ENCODE data around the gene TBC1D25.

Gene TBC1D25

GRCh38 chrX:48597353-48598264 lies 58.1 kb downstream of the TBC1D25 start, which contains the start of gene WDR13:
Gene WDR13 (plus strand): TSS chrX:48597492. CDS start chrX:48597997, 505 bp downstream.
- Histone ChIP-seq H3K9ac (ENCODE audit: low read length) (peak within 1 kb of the TSS; percentile 98), H3K27me3 (ENCODE audit: insufficient read depth, low read length) (no peaks in the 10 kb centered on the region), H3K4me2 (ENCODE audit: low read length) (peak within 1 kb of the TSS; percentile 83), H3K79me2 (ENCODE audit: insufficient read depth, low read length) (no peaks in the 10 kb centered on the region), H3K4me1 (ENCODE audit: insufficient read depth, low read length, severe bottlenecking) (peaks cover 7% of the 10 kb centered on the region), H3K27ac (ENCODE audit: low read depth, low read length, poor library complexity, severe bottlenecking) (peak within 1 kb of the TSS; percentile 90), H2AFZ (ENCODE audit: low read length) (no peak within 1 kb of the TSS), H4K20me1 (ENCODE audit: insufficient read depth, low read length) (no peaks in the 10 kb centered on the region), H3K9me2 (ENCODE audit: low read depth, low read length) (no peaks in the 10 kb centered on the region), H3K4me3 (ENCODE audit: low read depth, low read length, poor library complexity, severe bottlenecking) (peak within 1 kb of the TSS; percentile 97), H3F3A (ENCODE audit: insufficient read depth, low read length) (no peaks in the 10 kb centered on the region), H3K36me3 (ENCODE audit: insufficient read depth, low read length) (no peaks in the 10 kb centered on the region), H3K9me3 (ENCODE audit: low read length) (no peaks in the 10 kb centered on the region)
- TF ChIP-seq CTCF (IDR thresholded peaks at IDR 0.05; ENCODE audit: low read length) (no peak), EZH2 (IDR thresholded peaks at IDR 0.05; ENCODE audit: borderline replicate concordance, low read length) (no peak)

GRCh38 chrX:48598614-48599013 lies 59.1 kb downstream of the TBC1D25 start:
- no peaks in the 10 kb centered on the region for H4K20me1 ChIP-seq (ENCODE audit: insufficient read depth, low read length)
- H3K27ac ChIP-seq (ENCODE audit: low read depth, low read length, poor library complexity, severe bottlenecking), result no peak overlapping the region
- peak overlapping the region; percentile 97 for H3K4me3 ChIP-seq (ENCODE audit: low read depth, low read length, poor library complexity, severe bottlenecking)
- H3K79me2 ChIP-seq (ENCODE audit: insufficient read depth, low read length), result no peaks in the 10 kb centered on the region
- no peaks in the 10 kb centered on the region for H3K9me2 ChIP-seq (ENCODE audit: low read depth, low read length)
- no peak overlapping the region for H2AFZ ChIP-seq (ENCODE audit: low read length)
- no peaks in the 10 kb centered on the region for H3F3A ChIP-seq (ENCODE audit: insufficient read depth, low read length)
- no peaks in the 10 kb centered on the region for H3K36me3 ChIP-seq (ENCODE audit: insufficient read depth, low read length)
- H3K27me3 ChIP-seq (ENCODE audit: insufficient read depth, low read length), result no peaks in the 10 kb centered on the region
- TF ChIP-seq EZH2 (IDR thresholded peaks at IDR 0.05; ENCODE audit: borderline replicate concordance, low read length) (no peak), CTCF (IDR thresholded peaks at IDR 0.05; ENCODE audit: low read length) (no peak)
- peak overlapping the region; percentile 83 for H3K4me2 ChIP-seq (ENCODE audit: low read length)
- no peaks in the 10 kb centered on the region for H3K9me3 ChIP-seq (ENCODE audit: low read length)
- peaks cover 7% of the 10 kb centered on the region for H3K4me1 ChIP-seq (ENCODE audit: insufficient read depth, low read length, severe bottlenecking)
- H3K9ac ChIP-seq (ENCODE audit: low read length), result peak overlapping the region; percentile 28; the same call in 1 of the 2 replicates

GRCh38 chrX:48599341-48599740 lies 59.8 kb downstream of the TBC1D25 start:
- Histone ChIP-seq H3K27me3 (ENCODE audit: insufficient read depth, low read length) (no peaks in the 10 kb centered on the region), H3K79me2 (ENCODE audit: insufficient read depth, low read length) (no peaks in the 10 kb centered on the region), H2AFZ (ENCODE audit: low read length) (no peak overlapping the region), H3K27ac (ENCODE audit: low read depth, low read length, poor library complexity, severe bottlenecking) (no peak overlapping the region), H3K4me2 (ENCODE audit: low read length) (no peak overlapping the region), H4K20me1 (ENCODE audit: insufficient read depth, low read length) (no peaks in the 10 kb centered on the region), H3K4me3 (ENCODE audit: low read depth, low read length, poor library complexity, severe bottlenecking) (no peak overlapping the region), H3K9ac (ENCODE audit: low read length) (no peak overlapping the region), H3K9me3 (ENCODE audit: low read length) (no peaks in the 10 kb centered on the region), H3K4me1 (ENCODE audit: insufficient read depth, low read length, severe bottlenecking) (peaks cover 7% of the 10 kb centered on the region), H3K9me2 (ENCODE audit: low read depth, low read length) (no peaks in the 10 kb centered on the region), H3K36me3 (ENCODE audit: insufficient read depth, low read length) (no peaks in the 10 kb centered on the region), H3F3A (ENCODE audit: insufficient read depth, low read length) (no peaks in the 10 kb centered on the region)
- TF ChIP-seq CTCF (IDR thresholded peaks at IDR 0.05; ENCODE audit: low read length) (no peak), EZH2 (IDR thresholded peaks at IDR 0.05; ENCODE audit: borderline replicate concordance, low read length) (no peak)
